ENCODE measurements around the gene TPRKB. TPM values are rescaled to one million over a fixed set of nuclear protein-coding genes. Genes with fewer than 3 reads are reported as not detected.
"Not testable (repeated sequence)": the region's sequence is repeated elsewhere in the genome, so short reads cannot be mapped to it uniquely, and the experiment has no call there.

The TPRKB gene
- total RNA-seq, 1 experiment from 2014 or later: 75.0 TPM

DNA sequence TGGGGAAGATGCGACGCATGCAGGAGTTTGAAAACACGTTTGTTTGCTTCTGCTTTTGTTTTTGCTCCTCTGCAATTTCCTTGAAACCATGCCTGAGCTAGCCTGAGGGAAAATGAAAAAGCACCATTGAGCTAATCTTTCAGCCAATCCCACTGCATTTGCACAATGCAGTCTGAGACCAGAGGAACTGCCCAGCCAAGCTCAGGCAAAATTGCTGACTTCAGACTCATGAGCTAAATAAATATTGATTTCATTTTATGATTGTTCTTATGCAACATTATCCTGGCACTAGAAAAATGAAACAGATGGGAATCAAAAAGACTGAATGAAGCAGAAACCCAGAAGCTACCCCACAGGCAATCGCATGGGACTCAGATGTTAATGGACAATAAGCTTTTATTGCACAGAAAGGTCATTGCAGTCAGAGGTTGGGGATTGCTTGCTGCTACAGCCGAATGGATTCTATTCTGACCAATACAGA is 37.0 kb downstream of the TPRKB start:
- DNase-seq (ENCODE audit: low read depth): no peak

GRCh38 chr2:73699437-73699836 is 37.7 kb downstream of the TPRKB start:
- no peak for DNase-seq (ENCODE audit: low read depth)

DNA sequence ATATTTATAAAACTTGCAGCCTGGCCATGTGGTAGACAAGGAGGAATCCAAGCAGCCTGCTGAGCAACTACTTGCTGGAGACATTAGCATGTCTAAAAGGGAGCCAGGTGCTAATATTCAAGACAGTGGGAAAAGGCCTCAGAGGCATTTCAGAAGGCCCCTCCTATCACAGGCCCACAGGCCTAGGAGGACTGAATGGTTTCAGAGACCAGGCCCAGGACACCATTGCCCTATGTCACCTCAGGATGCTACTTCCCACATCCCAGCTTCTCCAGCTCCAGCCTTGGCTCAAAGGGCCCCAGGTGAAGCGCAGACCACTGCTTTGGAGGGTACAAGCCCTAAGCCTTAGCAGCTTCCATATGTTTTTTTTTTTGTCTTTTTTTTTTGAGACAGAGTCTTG is 39.0 kb downstream of the TPRKB start:
- no peak for DNase-seq (ENCODE audit: low read depth)

GRCh38 chr2:73697606-73698005 is 39.5 kb downstream of the TPRKB start:
- no peak for DNase-seq (ENCODE audit: low read depth)

GRCh38 chr2:73696985-73697384 is 40.2 kb downstream of the TPRKB start:
- not testable (repeated sequence) for DNase-seq (ENCODE audit: low read depth)

DNA sequence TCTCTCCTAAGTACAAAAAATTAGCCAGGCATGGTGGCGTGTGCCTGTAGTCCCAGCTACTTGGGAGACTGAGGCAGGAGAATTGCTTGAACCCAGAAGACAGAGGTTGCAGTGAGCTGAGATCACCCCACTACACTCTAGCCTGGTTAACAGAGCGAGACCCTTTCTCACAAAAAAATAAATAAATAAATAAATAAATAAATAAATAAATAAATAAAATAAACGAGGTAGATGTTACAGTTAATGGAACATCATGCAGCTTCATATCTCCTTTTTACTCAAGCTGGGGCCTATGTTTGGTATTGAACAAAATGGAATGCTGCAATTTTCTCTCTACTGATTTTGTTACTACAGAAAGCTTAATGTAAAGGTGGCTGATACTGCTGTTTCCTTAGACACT is 40.6 kb downstream of the TPRKB start:
- DNase-seq (ENCODE audit: low read depth): not testable (repeated sequence)

DNA sequence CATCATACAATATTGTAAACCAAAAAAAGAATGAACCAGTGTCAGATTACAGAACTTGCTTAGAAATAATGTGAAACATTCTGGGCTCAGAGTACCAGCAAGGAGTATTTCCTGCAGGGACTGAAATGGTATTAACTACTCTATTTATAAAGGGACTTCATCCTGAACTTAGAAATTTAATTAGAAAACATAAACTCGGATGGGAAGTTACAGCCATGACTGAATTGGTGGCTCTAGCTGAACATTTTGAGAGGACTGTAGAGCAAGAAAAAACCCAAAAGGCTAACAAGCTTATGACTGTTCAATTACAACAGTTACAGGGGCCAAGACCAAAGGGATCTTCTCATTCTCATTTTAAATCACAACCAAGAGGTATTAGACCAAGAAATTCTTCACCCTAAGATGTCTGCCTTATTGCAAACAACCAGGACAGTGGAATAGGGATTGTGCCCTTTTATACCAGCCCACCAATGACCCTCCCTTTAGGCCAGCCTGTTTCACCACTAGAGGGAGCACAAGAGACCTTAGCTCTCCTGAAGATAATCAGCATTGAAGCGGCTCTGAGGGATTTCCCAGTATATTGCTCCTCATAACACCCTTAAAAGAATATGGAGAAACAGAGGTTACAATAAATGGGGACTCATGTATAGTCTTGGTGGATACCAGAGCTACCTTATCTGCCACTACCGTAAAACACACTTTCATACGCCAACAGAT is 46.6 kb downstream of the TPRKB start:
- DNase-seq (ENCODE audit: low read depth): peak; percentile 7

GRCh38 chr2:73688494-73688893 is 48.7 kb downstream of the TPRKB start:
- DNase-seq (ENCODE audit: low read depth): not testable (repeated sequence)

DNA sequence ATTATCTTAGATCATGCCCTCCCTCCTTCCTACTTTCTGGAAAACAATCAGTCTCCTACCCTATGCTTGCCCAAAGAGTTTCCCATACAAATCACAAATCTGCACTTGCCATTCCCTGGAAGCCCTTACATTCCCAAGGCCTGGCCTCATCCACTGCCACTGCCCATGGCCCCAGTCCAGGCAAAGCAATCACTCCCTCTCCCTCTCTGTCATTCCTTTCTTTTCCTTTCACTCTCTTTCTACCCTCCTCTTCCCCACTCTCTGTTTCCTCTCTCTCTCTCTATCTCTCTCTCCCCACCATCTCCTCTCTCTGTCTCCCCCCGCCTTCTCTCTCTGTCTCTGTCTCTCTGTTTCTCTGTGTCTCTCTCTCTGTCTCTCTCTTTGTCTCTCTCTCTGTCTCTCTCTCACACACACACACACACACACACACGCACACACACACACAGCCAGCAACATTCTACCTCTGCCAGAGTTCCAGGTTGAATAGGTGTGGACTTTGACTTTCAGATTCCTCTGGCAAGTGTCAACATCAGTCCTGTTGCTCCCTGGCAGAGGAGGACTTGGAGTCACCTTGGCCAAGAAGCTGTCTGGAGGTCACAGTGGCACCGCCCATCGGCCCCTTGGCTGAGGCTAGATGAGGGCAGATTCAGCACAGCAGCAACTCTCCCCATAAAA is 51.2 kb downstream of the TPRKB start:
- DNase-seq (ENCODE audit: low read depth): no peak

DNA sequence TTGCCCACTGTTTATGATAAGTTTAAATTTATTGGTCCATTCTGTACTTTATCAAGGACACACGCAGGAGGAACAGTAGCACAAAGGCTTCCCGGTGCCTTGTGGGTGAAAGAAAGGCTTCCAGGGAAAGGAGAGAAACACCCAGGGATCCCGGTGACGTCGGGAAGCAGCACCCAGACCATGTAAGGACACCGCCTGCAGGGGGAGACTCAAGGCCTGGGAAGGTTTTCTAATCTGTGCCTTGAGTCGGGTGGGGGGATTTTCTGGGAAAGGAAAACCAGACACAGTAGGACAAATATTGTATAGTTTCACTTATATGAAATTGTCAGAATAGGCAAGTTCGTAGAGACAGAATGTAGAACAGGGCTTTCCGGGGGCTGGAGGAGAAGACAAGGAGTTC is 52.2 kb downstream of the TPRKB start:
- not testable (repeated sequence) for DNase-seq (ENCODE audit: low read depth)

DNA sequence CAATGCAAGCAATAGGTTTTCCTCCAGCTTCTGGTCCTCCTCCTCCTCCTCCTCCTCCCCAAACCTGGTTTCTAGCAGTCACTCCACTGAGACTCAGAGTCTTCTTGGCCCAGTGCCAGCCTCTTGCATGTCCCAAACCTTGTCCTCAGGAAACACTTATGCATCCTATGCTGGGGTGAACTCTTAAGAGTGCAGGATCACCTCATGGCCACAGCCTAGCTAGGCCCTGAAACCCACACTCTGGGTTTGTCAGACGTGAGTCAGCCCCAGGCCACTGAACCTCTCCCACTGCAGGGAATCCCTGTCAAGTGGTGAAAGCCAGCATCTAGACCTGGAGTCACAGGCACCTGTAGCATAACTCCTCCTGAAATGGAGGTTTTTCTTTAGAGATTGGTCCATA is 52.8 kb downstream of the TPRKB start:
- DNase-seq (ENCODE audit: low read depth): peak; percentile 20

DNA sequence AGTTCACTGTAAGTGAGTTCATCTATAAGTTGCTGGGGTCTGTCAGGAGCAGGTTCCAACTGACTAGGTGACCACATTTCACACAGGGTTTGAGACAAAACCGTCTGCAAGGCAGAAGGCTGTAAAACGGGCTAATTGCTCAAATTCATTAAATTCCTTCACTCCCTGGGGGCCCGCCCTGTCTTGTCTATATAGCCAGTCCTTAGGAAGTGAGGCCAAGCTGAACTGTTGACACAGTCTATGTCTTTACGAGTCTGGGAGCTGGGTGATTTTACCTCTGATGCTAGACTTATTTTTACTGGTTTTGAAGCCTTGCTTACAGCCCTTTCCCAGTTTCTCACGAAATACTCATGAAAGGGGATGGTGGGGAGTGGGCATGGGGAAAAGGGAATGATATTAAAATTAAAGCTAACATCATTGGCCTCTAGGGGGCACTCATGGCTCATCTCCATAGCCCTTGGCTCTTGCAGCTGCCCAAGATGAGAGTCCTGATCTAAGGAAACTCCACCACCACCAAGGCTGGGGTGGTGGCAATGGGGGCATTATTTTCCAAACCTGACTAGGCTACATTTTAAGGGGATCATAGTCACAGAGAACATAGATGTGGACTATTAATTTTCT is 57.1 kb downstream of the TPRKB start:
- DNase-seq (ENCODE audit: low read depth): peak; percentile 26

Other genes starting within 250 kb of the TPRKB start
- gene NAT8, start 94.9 kb downstream of the TPRKB start, total RNA-seq (2014; rRNA removed; shearing (Covaris generic)): not detected in 2 replicates
- 38.5 and 41.4 TPM in 2 replicates for gene DUSP11, start 42.8 kb upstream of the TPRKB start, total RNA-seq (2014; rRNA removed; shearing (Covaris generic))
- gene C2orf78, start 46.8 kb upstream of the TPRKB start, total RNA-seq (2014; rRNA removed; shearing (Covaris generic)): not detected in 2 replicates
- 43.3 and 64.5 TPM in 2 replicates for gene STAMBP, start 91.6 kb upstream of the TPRKB start, total RNA-seq (2014; rRNA removed; shearing (Covaris generic))
- gene ACTG2, start 155.7 kb upstream of the TPRKB start, total RNA-seq (2014; rRNA removed; shearing (Covaris generic)): 0.89 and 2.5 TPM in 2 replicates
- gene DGUOK, start 189.5 kb upstream of the TPRKB start, total RNA-seq (2014; rRNA removed; shearing (Covaris generic)): 105 and 108 TPM in 2 replicates
- 2.3 and 4.4 TPM in 2 replicates for gene TET3, start 247.6 kb upstream of the TPRKB start, total RNA-seq (2014; rRNA removed; shearing (Covaris generic))